Islet precursor cell (in vitro differentiated cells): ENCODE measurements around the gene CCR4.
A peak's percentile ranks its signal among the peaks of the same experiment; 100 is the strongest.
"Not testable (repeated sequence)": the region's sequence is repeated elsewhere in the genome, so short reads cannot be mapped to it uniquely, and the experiment has no call there.

ENCODE experiments used
- DNase-seq: peaks from one replicate; pipeline ENCODE4 v3.0.0-alpha.2; 2018

Gene CCR4

GRCh38 chr3:32951410-32951811 lies at the start of gene CCR4:
Gene CCR4 (plus strand): TSS chr3:32951644. CDS start chr3:32953423, 1,779 bp downstream.
- no peak for DNase-seq

GRCh38 chr3:32902887-32903371 lies 48.5 kb upstream of the CCR4 start:
- peak; percentile 94 for DNase-seq

- DNase-seq, result no peak
Measured at GRCh38 chr3:32903953-32904352, 47.5 kb upstream of the CCR4 start.

GRCh38 chr3:32909999-32910398 lies 41.4 kb upstream of the CCR4 start:
- DNase-seq, result no peak

GRCh38 chr3:32910954-32911353 lies 40.5 kb upstream of the CCR4 start:
- no peak for DNase-seq

GRCh38 chr3:32912046-32912445 lies 39.4 kb upstream of the CCR4 start:
- no peak for DNase-seq

- DNase-seq, result no peak
Measured at GRCh38 chr3:32913790-32914446, 37.5 kb upstream of the CCR4 start.

GRCh38 chr3:32919920-32920319 lies 31.5 kb upstream of the CCR4 start:
- no peak for DNase-seq

- no peak for DNase-seq
Measured at GRCh38 chr3:32922078-32922477, 29.4 kb upstream of the CCR4 start.

GRCh38 chr3:32930161-32930560 lies 21.3 kb upstream of the CCR4 start:
- no peak for DNase-seq

GRCh38 chr3:32931273-32931672 lies 20.2 kb upstream of the CCR4 start:
- peak; percentile 7 for DNase-seq

GRCh38 chr3:32934150-32934742 lies 17.2 kb upstream of the CCR4 start:
- DNase-seq, result peak; percentile 41

GRCh38 chr3:32937331-32937730 lies 14.1 kb upstream of the CCR4 start:
- peak; percentile 21 for DNase-seq

GRCh38 chr3:32939531-32940284 lies 11.7 kb upstream of the CCR4 start:
- not testable (repeated sequence) for DNase-seq

- DNase-seq, result no peak
Measured at GRCh38 chr3:32940726-32941125, 10.7 kb upstream of the CCR4 start.

- DNase-seq, result no peak
Measured at GRCh38 chr3:32945136-32945535, 6.3 kb upstream of the CCR4 start.

GRCh38 chr3:32945598-32945997 lies 5.8 kb upstream of the CCR4 start:
- DNase-seq, result not testable (repeated sequence)

GRCh38 chr3:32946973-32947788 lies 4.3 kb upstream of the CCR4 start:
- no peak for DNase-seq

GRCh38 chr3:32947789-32948238 lies 3.6 kb upstream of the CCR4 start:
- peak; percentile 90 for DNase-seq

GRCh38 chr3:32948625-32949445 lies 2.6 kb upstream of the CCR4 start:
- no peak for DNase-seq

GRCh38 chr3:32950516-32950915 lies 928 bp upstream of the CCR4 start:
- DNase-seq, result no peak
